ENCODE results near the gene RASGRF1.

DNA sequence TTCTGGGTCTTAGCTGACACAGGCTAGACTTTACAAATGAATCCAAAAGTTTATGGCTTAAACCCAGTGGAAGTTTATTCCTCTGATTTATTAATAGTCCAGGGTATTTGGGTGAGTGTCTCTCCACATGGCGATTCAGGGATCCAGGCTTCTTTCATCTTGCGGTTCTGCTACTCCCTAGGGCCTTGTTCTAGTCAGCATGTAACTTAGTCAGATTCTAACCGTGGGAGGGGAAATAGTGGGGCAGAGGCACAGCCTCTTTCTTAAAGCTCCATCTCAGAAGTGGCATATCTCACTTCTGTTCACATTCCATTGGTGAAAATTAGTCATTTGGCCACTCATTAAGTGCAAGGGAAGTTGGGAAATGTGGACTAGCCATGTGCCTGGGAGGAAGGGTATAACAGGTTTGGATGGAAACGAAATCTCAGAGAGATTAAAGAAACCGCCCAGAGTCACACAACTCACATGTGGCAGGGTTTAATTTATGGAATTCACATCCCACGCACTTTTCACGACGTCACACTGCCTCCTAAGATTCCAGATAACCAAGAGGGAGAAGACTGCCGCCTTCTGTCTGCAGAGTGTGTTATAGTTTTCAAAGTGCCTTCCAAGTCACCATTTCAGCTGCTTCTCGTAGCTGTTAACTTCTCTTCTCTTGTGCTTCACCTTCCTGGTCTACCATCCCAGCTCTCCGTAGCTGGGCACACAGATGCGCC is 11.4 kb upstream of the RASGRF1 start:
- no peak for TF ChIP-seq EZH2 (IDR thresholded peaks at IDR 0.05; ENCODE audit: low read length, missing control alignments)
- TF ChIP-seq, protein P1, sequence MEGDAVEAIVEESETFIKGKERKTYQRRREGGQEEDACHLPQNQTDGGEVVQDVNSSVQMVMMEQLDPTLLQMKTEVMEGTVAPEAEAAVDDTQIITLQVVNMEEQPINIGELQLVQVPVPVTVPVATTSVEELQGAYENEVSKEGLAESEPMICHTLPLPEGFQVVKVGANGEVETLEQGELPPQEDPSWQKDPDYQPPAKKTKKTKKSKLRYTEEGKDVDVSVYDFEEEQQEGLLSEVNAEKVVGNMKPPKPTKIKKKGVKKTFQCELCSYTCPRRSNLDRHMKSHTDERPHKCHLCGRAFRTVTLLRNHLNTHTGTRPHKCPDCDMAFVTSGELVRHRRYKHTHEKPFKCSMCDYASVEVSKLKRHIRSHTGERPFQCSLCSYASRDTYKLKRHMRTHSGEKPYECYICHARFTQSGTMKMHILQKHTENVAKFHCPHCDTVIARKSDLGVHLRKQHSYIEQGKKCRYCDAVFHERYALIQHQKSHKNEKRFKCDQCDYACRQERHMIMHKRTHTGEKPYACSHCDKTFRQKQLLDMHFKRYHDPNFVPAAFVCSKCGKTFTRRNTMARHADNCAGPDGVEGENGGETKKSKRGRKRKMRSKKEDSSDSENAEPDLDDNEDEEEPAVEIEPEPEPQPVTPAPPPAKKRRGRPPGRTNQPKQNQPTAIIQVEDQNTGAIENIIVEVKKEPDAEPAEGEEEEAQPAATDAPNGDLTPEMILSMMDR (conservative IDR thresholded peaks at IDR 0.05 in 1 of 2, IDR thresholded peaks at IDR 0.05 in 1 of 2; ENCODE audit: low read depth in 1 of 2, low read length in 2 of 2) = no peak
